Skin of body (tissue), 2 donors: ENCODE results near the gene MMP12. TPM values are rescaled to one million over a fixed set of nuclear protein-coding genes. Genes with fewer than 3 reads are reported as not detected.
"Not testable (repeated sequence)": the region's sequence is repeated elsewhere in the genome, so short reads cannot be mapped to it uniquely, and the experiment has no call there.

Experiments
- DNase-seq: peaks from one replicate; lab custom pipeline; 2025; lab: John Stamatoyannopoulos, UW
- total RNA-seq: library from RNA; depleted of rRNA; stranded (reverse); fragments of >200 nt; gene quantifications from one replicate; pipeline ENCODE4 v1.2.3, GENCODE V29; 2014

The MMP12 gene
- total RNA-seq: 0.10 TPM

DNA sequence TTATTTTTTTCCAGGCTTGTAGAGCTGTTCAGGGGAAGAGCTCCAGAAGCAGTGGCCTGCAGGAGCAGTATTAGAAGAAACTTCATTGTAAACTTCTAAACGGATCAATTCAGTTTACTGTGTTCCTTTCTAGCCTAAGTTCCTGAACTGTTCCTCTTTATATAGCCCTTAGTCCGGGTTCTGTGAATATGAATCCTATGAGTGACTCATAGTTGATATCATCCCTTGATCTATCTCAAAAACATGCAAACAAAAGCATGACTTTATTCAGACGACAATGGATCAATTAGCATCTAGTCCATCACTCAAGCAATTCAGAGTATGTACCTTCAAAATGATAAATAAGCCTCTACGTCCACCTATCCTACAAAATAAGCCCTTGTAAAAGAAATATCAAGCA, at the start of gene MMP12:
Gene MMP12 (minus strand): TSS at position 131 of the 400 bp plus-strand sequence. CDS start 45 bp downstream, at position 86.
- no peak for DNase-seq

DNA sequence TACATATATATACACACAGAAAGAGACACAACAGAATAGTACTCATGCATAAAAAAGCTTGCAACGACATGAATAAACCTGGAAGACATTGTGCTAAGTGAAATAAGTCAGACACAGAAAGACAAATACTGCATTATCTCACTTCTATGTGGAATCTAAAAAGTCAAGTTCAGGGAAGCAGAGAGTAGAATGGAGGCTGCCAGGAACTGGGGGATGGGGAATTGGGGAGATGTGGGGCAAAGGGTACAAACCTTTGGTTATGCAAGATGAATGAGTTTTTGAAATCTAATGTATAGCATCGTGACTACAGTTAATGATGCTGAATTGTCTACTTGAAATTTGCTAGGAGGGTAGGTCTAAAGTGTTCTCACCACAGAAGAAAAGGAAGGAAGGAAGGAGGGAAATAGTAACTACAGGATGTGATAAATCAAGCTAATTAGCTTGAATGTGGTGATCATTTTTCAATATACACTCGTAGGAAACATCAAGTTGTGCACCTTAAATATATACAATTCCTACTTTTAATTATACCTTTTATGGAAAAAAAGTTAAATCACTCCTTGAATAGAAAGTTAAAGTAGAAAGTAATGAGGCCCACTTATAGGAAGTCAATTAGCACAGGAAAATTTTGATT, 46.9 kb upstream of the MMP12 start:
- DNase-seq: no peak

- peak; percentile 12 for DNase-seq
These were observed 45.4 kb upstream of the MMP12 start for GRCh38 chr11:102920118-102920684.

- no peak for DNase-seq
These were observed 40.2 kb upstream of the MMP12 start for GRCh38 chr11:102915044-102915375.

GRCh38 chr11:102914238-102915043, 39.7 kb upstream of the MMP12 start:
- no peak for DNase-seq

GRCh38 chr11:102912482-102912830, 37.7 kb upstream of the MMP12 start:
- DNase-seq: no peak

DNA sequence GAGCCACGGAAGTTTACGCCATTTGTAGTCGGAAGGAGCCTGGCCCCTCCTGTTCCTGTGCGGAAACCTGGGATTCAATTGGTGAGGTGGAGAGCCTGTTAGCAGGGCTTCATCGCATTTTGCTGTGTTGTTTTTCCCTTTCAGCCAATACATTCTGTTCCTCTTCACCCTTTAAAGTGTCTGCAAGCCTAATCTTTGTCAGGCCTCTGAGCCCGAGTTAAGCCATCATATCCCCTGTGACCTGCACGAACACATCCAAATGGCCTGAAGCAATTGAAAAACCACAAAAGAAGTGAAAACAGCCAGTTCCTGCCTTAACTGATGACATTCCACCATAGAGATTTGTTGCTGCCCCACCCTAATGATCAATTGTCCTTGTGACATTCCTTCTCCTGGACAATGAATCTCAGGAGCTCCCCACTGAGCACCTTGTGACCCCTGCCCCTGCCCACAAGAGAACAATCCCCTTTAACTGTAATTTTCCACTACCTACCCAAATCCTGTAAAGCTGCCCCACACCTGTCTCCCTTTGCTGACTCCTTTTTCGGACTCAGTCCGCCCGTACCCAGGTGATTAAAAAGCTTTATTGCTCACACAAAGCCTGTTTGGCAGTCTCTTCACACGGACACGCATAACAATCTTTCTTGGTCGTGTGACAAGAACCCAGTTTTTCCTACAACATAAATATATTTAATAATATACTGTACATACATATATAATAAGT, 37.1 kb upstream of the MMP12 start:
- DNase-seq: no peak

DNA sequence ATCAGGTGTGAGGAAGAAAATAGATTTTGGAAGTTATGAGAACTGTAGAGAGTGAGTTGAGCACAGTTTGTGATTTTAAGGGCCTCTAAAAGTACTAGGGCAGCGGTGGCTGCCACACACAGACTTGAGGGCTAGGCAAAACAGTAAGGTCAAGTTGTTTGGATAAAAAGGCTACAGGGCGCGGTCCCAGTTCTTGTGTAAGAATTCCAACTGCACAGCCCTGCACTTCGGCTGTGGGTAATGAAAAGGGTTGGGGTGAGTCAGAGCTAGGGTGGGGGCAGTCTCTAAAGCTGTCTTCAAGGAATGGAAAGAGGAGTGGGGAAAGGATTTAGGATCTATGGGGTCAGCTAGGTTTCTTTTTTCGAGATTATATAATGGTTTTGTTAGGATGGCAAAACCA, 31.1 kb upstream of the MMP12 start:
- DNase-seq: not testable (repeated sequence)

DNA sequence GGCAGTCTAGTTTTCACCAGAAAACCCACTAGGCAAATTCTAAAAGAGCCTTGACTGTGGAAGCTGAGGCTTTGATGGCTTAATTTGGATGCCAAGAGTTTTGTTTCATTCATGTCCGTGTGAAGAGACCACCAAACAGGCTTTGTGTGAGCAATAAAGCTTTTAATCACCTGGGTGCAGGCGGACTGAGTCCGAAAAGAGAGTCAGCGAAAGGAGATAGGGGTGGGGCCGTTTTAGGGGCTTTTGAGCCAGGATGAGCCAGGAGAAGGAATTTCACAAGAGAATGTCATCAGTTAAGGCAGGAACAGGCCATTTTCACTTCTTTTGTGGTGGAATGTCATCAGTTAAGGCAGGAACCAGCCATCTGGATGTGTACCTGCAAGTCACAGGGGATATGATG, 29.1 kb upstream of the MMP12 start:
- not testable (repeated sequence) for DNase-seq

GRCh38 chr11:102900346-102900745, 25.6 kb upstream of the MMP12 start:
- DNase-seq: no peak

GRCh38 chr11:102891736-102892135, 17.0 kb upstream of the MMP12 start:
- DNase-seq: no peak

DNA sequence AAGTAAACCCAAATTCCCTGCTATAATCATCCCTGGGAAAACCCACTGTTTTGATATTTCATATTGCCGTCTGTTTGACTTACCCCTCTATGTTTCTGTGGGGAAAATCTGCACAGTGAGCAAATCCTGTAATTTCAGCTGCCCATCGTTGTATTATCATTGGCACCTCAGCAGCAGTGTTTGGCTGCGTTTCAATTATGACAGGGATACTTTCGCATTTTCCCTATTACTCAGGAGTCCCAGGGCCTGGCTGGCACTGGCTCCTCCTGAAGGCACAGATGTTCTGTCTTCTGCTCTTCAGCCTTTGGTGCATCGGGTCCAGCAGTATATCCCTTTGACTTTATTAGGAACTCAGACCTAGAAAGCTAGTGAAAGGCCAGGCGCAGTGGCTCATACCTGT, 12.2 kb upstream of the MMP12 start:
- DNase-seq: no peak

DNA sequence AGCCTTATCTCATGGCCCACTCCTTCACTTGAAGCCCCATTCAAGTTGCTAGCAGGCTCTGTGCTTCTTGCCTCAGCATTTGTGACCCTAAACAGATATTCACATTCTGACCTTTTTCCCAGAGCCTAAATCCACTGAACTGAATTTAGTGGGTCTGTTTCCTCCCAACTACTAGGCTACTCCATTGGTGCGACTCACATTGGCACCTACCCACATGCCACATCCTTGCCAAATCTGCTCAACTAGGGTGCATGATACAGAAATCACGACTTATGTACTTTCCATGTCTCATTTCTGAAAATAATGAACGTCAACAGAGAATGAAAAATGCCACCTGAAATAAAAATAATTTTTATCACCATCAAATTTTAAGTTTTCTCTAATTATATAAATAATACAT, 8.4 kb upstream of the MMP12 start:
- DNase-seq: no peak

GRCh38 chr11:102882389-102883024, 7.7 kb upstream of the MMP12 start:
- DNase-seq: no peak

- no peak for DNase-seq
These were observed 5.0 kb upstream of the MMP12 start for GRCh38 chr11:102879801-102880200.

GRCh38 chr11:102878595-102878994, 3.8 kb upstream of the MMP12 start:
- DNase-seq: no peak

DNA sequence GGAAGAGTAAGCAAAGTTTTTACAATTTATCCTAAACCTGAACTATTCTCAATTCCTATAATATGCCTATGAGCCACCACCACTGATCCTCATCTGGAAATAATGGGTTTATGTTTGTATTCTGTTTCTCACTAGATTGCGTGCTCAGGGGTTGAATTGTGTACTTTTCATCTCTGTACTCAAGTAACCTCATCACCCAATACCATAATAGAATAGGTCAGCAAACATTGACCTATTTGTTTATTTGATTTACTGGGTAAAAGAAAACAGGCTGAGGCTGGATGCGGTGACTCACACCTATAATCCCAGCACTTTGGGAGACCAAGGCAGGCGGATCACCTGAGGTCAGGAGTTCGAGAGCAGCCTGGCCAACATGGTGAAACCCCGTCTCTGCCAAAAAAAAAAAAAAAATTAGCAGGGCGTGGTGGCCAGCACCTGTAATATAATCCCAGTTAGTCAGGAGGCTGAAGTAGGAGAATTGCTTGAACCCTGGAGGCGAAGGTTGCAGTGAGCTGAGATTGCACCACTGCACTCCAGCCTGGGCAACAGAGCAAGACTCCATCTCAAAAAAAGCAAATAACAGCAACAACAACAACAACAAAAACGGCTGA, 5.3 kb downstream of the MMP12 start:
- DNase-seq: not testable (repeated sequence)

DNA sequence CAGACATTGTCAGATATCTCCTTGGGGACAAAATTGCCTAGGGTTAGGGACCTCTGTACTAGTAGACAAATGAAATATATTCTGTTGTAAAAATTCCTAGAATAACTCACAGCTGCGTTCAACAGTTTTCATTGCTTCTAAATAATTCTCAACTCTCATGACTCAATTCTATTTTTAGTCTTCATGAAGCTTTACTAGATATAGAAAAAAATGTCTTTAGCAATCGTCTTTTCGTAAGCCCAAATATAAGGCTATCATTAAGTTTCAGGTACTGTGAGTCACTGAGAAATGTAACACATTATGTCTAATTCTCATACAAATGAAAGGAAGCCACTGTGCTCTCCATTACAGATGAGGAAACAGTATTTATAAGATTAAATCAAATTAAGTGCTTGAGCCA, 6.4 kb downstream of the MMP12 start:
- no peak for DNase-seq

DNA sequence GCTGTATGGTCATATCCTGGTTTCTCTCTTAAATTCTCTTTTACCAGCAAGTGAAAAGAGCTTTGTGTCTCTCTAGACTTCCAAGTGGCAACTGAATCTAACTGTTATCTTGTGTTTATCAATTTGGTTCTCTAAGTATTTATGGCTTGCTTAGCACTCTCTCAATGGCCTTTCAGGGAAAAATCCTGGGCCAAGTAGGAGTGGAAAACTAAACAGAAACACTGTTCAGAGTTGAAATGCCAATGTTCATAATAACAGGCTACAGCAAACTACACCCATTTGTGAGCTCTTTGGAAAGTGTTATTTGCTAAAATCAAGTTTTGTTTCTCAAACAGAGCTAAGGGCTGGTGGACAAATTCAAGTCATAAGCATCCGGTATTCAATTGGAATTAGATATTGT, 10.1 kb downstream of the MMP12 start:
- no peak for DNase-seq

DNA sequence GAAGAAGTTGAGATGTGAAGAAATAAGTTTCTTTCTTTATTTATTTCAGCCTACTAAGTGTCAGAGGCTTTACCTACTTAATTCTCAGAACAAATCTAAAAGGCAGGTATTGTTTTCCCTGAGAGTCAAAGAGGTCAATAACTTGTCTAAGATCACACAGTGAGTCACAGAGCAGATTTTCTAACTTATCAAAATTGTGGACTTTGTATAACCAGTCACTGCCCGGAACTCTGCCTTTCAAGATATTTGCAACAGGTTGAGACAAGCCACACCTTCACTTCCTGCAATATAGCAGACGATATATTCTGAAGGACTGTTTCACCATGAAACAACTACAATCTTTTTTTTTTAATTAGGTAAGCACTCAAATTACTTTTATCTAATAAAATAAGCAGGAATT, 20.8 kb downstream of the MMP12 start:
- no peak for DNase-seq

DNA sequence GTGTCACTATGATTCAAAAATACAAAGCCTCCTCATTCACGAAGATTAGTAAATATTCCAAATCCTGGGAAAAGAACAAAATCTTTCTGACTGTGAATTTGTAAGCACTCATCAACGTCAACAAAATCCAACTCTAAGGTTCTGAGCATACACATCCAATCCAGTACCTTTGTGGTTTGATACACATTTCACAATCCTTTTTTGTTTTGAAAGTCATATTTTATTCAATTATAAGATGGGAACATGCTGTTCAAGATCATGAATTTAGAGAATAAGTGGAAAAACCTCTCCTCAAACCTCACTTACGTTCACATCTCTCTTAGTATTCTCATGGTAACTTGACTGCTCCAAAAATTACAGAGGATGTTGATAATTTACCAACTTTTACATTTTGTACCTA, 21.7 kb downstream of the MMP12 start:
- no peak for DNase-seq
